ENCODE measurements around the gene ACTN4. TPM values are rescaled to one million over a fixed set of nuclear protein-coding genes. Genes with fewer than 3 reads are reported as not detected.

The ACTN4 gene
- polyA plus RNA-seq, 2 donors: 261 to 376 TPM

DNA sequence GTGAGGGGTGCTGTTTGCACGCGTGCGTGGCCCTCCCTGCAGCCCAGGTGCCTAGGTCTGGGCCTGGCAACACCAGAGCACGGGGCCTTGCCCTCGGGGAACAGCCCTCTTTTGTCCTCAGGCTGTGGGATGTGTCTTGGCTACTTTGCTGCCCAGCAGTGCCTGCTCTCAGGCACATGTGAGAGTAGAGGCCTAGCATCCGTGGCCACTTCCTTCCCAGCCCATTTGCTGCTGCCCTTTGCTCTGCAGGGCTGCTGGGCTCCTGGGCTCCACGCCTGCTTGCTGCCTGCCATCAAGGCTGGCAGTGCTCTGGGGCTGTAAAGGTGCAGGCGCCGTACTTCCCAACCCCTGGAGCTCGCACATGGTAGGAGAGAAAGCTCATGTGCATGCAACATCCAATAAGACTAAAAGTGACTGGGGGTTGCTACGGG, 50.2 kb downstream of the ACTN4 start:
- H3K36me3 ChIP-seq (ENCODE audit: control insufficient read depth in 2 of 2, insufficient read depth in 2 of 2, low read length in 1 of 2): peaks cover 14 to 51% of the 10 kb centered on the region in 2 donors
- no peaks in the 10 kb centered on the region for H3K27me3 ChIP-seq (ENCODE audit: control insufficient read depth in 1 of 2, insufficient read depth in 2 of 2, low read length in 2 of 2)
- whole genome bisulfite sequencing, 2 donors: 52 to 53% methylated on average over 11 of the region's 11 CpGs
- H3K9me3 ChIP-seq (ENCODE audit: control insufficient read depth in 2 of 2, insufficient read depth in 1 of 2, low read depth in 1 of 2, low read length in 1 of 2): no peaks in the 10 kb centered on the region
- H3K4me3 ChIP-seq (ENCODE audit: low read depth in 1 of 2, low read length in 2 of 2): no peak overlapping the region
- H3K27ac ChIP-seq (ENCODE audit: low read depth in 2 of 2, low read length in 1 of 2): peak overlapping the region; percentile 71 to 82
- H3K4me1 ChIP-seq (ENCODE audit: control insufficient read depth in 2 of 2, insufficient read depth in 2 of 2, low read length in 1 of 2): peaks cover 10 to 58% of the 10 kb centered on the region in 2 donors

- Histone ChIP-seq H3K27ac (ENCODE audit: low read depth in 2 of 2, low read length in 1 of 2) (peak overlapping the region; percentile 53 to 82), H3K4me1 (ENCODE audit: control insufficient read depth in 2 of 2, insufficient read depth in 2 of 2, low read length in 1 of 2) (peaks cover 10 to 56% of the 10 kb centered on the region in 2 donors), H3K4me3 (ENCODE audit: low read depth in 1 of 2, low read length in 2 of 2) (no peak overlapping the region), H3K36me3 (ENCODE audit: control insufficient read depth in 2 of 2, insufficient read depth in 2 of 2, low read length in 1 of 2) (peaks cover 17 to 53% of the 10 kb centered on the region in 2 donors), H3K27me3 (ENCODE audit: control insufficient read depth in 1 of 2, insufficient read depth in 2 of 2, low read length in 2 of 2) (no peaks in the 10 kb centered on the region), H3K9me3 (ENCODE audit: control insufficient read depth in 2 of 2, insufficient read depth in 1 of 2, low read depth in 1 of 2, low read length in 1 of 2) (no peaks in the 10 kb centered on the region)
- WGBS, 2 donors: 61 to 68% methylated on average over 22 of the region's 22 CpGs
Observed at GRCh38 chr19:38698225-38699026, 51.0 kb downstream of the ACTN4 start.

- Histone ChIP-seq H3K27ac (ENCODE audit: low read depth in 2 of 2, low read length in 1 of 2) (peak overlapping the region; percentile 53 to 82), H3K9me3 (ENCODE audit: control insufficient read depth in 2 of 2, insufficient read depth in 1 of 2, low read depth in 1 of 2, low read length in 1 of 2) (no peaks in the 10 kb centered on the region), H3K4me1 (ENCODE audit: control insufficient read depth in 2 of 2, insufficient read depth in 2 of 2, low read length in 1 of 2) (peaks cover 9 to 50% of the 10 kb centered on the region in 2 donors), H3K27me3 (ENCODE audit: control insufficient read depth in 1 of 2, insufficient read depth in 2 of 2, low read length in 2 of 2) (no peaks in the 10 kb centered on the region), H3K36me3 (ENCODE audit: control insufficient read depth in 2 of 2, insufficient read depth in 2 of 2, low read length in 1 of 2) (peaks cover 17 to 52% of the 10 kb centered on the region in 2 donors), H3K4me3 (ENCODE audit: low read depth in 1 of 2, low read length in 2 of 2) (no peak overlapping the region)
- WGBS, 2 donors: 45 to 54% methylated on average over 7 of the region's 7 CpGs
Observed at GRCh38 chr19:38699027-38699346, 51.5 kb downstream of the ACTN4 start.

DNA sequence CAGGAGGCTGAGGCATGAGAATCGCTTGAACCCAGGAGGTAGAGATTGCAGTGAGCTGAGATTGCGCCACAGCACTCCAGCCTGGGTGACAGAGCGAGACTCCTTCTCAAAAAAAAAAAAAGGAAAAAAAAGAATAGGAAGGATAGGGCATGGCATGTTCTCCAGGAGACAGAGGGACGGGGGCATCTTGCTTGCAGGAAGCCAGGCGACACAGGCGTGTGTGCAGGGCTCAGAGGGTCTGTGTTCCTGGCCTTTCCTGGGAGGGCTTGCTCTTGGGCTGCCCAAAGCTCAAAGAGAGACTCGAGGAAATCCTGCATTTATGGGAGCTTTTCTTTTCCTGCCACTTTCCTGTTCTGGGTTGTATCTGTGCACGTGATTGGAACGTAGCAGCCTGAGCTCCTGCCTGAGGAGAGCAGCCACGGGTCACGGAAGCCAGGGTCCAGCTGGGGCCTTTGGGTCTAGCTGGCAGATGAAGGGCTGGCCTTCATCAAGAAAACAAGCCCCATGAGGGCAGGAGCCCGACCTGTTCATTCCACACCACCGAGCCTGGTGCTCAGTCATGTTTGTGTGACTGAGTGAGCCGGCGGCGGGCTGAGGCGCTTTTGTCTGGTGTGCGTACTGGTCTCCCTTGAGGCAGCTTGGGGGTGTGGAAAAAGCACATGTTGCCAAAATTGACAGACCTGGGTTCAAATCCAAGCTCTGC, 52.3 kb downstream of the ACTN4 start:
- peaks cover 17 to 60% of the 10 kb centered on the region in 2 donors for H3K36me3 ChIP-seq (ENCODE audit: control insufficient read depth in 2 of 2, insufficient read depth in 2 of 2, low read length in 1 of 2)
- peaks cover 9 to 50% of the 10 kb centered on the region in 2 donors for H3K4me1 ChIP-seq (ENCODE audit: control insufficient read depth in 2 of 2, insufficient read depth in 2 of 2, low read length in 1 of 2)

GRCh38 chr19:38700350-38700901, 53.0 kb downstream of the ACTN4 start:
- Histone ChIP-seq H3K9me3 (ENCODE audit: control insufficient read depth in 2 of 2, insufficient read depth in 1 of 2, low read depth in 1 of 2, low read length in 1 of 2) (no peaks in the 10 kb centered on the region), H3K36me3 (ENCODE audit: control insufficient read depth in 2 of 2, insufficient read depth in 2 of 2, low read length in 1 of 2) (peaks cover 17 to 60% of the 10 kb centered on the region in 2 donors), H3K4me3 (ENCODE audit: low read depth in 1 of 2, low read length in 2 of 2) (no peak overlapping the region), H3K27me3 (ENCODE audit: control insufficient read depth in 1 of 2, insufficient read depth in 2 of 2, low read length in 2 of 2) (no peaks in the 10 kb centered on the region), H3K4me1 (ENCODE audit: control insufficient read depth in 2 of 2, insufficient read depth in 2 of 2, low read length in 1 of 2) (peaks cover 9 to 46% of the 10 kb centered on the region in 2 donors), H3K27ac (ENCODE audit: low read depth in 2 of 2, low read length in 1 of 2) (peak overlapping the region; percentile 47 to 84)
- 80 to 89% methylated on average over 22 of the region's 22 CpGs for WGBS, 2 donors

More for the DNA sequence above, 52.3 kb downstream of the ACTN4 start:
- Histone ChIP-seq H3K9me3 (ENCODE audit: control insufficient read depth in 2 of 2, insufficient read depth in 1 of 2, low read depth in 1 of 2, low read length in 1 of 2) (no peaks in the 10 kb centered on the region), H3K4me3 (ENCODE audit: low read depth in 1 of 2, low read length in 2 of 2) (no peak overlapping the region), H3K27me3 (ENCODE audit: control insufficient read depth in 1 of 2, insufficient read depth in 2 of 2, low read length in 2 of 2) (no peaks in the 10 kb centered on the region), H3K27ac (ENCODE audit: low read depth in 2 of 2, low read length in 1 of 2) (peak overlapping the region; percentile 47 to 84)
- WGBS, 2 donors: 83 to 88% methylated on average over 18 of the region's 18 CpGs

DNA sequence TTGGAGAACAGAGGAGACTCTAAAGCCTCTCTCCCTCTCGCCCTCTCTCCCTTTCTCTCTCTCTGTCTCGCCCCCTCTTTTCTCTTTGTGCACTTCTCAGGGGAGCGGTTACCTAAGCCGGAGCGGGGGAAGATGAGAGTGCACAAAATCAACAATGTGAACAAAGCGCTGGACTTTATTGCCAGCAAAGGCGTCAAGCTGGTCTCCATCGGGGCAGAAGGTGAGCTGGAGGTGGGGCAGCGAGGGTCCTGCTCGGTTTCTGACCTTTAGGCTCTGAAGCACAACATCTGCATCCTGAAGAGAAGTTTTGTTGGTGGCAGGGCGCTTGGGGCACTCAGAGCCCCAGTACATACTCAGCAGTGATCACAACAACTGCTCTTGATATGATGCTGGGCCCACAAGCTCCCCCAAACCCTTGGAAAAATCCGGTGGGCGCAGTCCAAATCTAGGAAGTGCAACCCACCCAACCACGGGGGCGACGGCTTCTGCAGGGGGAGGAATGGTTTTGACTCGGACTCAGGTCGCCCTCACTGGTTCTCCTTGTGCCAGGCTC, 53.5 kb downstream of the ACTN4 start:
- peaks cover 19 to 64% of the 10 kb centered on the region in 2 donors for H3K36me3 ChIP-seq (ENCODE audit: control insufficient read depth in 2 of 2, insufficient read depth in 2 of 2, low read length in 1 of 2)
- WGBS, 2 donors: 68 to 83% methylated on average over 17 to 18 of the region's 18 CpGs
- no peak overlapping the region for H3K4me3 ChIP-seq (ENCODE audit: low read depth in 1 of 2, low read length in 2 of 2)
- H3K27me3 ChIP-seq (ENCODE audit: control insufficient read depth in 1 of 2, insufficient read depth in 2 of 2, low read length in 2 of 2): no peaks in the 10 kb centered on the region
- peaks cover 9 to 43% of the 10 kb centered on the region in 2 donors for H3K4me1 ChIP-seq (ENCODE audit: control insufficient read depth in 2 of 2, insufficient read depth in 2 of 2, low read length in 1 of 2)
- H3K27ac ChIP-seq (ENCODE audit: low read depth in 2 of 2, low read length in 1 of 2): peak overlapping the region; percentile 47 to 84
- H3K9me3 ChIP-seq (ENCODE audit: control insufficient read depth in 2 of 2, insufficient read depth in 1 of 2, low read depth in 1 of 2, low read length in 1 of 2): no peaks in the 10 kb centered on the region

GRCh38 chr19:38701455-38702063, 54.1 kb downstream of the ACTN4 start:
- peaks cover 7 to 41% of the 10 kb centered on the region in 2 donors for H3K4me1 ChIP-seq (ENCODE audit: control insufficient read depth in 2 of 2, insufficient read depth in 2 of 2, low read length in 1 of 2)
- WGBS, 2 donors: 54% methylated on average over 11 of the region's 11 CpGs
- H3K4me3 ChIP-seq (ENCODE audit: low read depth in 1 of 2, low read length in 2 of 2): no peak overlapping the region
- H3K27me3 ChIP-seq (ENCODE audit: control insufficient read depth in 1 of 2, insufficient read depth in 2 of 2, low read length in 2 of 2): no peaks in the 10 kb centered on the region
- H3K27ac ChIP-seq (ENCODE audit: low read depth in 2 of 2, low read length in 1 of 2): peak overlapping the region; percentile 47 to 84
- H3K9me3 ChIP-seq (ENCODE audit: control insufficient read depth in 2 of 2, insufficient read depth in 1 of 2, low read depth in 1 of 2, low read length in 1 of 2): no peaks in the 10 kb centered on the region
- peaks cover 21 to 70% of the 10 kb centered on the region in 2 donors for H3K36me3 ChIP-seq (ENCODE audit: control insufficient read depth in 2 of 2, insufficient read depth in 2 of 2, low read length in 1 of 2)

- peaks cover 21 to 74% of the 10 kb centered on the region in 2 donors for H3K36me3 ChIP-seq (ENCODE audit: control insufficient read depth in 2 of 2, insufficient read depth in 2 of 2, low read length in 1 of 2)
- WGBS, 2 donors: 74 to 77% methylated on average over 14 of the region's 14 CpGs
- peaks cover 7 to 42% of the 10 kb centered on the region in 2 donors for H3K4me1 ChIP-seq (ENCODE audit: control insufficient read depth in 2 of 2, insufficient read depth in 2 of 2, low read length in 1 of 2)
- no peak overlapping the region for H3K4me3 ChIP-seq (ENCODE audit: low read depth in 1 of 2, low read length in 2 of 2)
- H3K27ac ChIP-seq (ENCODE audit: low read depth in 2 of 2, low read length in 1 of 2): peak overlapping the region; percentile 40 to 84
- no peaks in the 10 kb centered on the region for H3K9me3 ChIP-seq (ENCODE audit: control insufficient read depth in 2 of 2, insufficient read depth in 1 of 2, low read depth in 1 of 2, low read length in 1 of 2)
- H3K27me3 ChIP-seq (ENCODE audit: control insufficient read depth in 1 of 2, insufficient read depth in 2 of 2, low read length in 2 of 2): no peaks in the 10 kb centered on the region
Observed at GRCh38 chr19:38702278-38702677, 54.8 kb downstream of the ACTN4 start.

- H3K27me3 ChIP-seq (ENCODE audit: control insufficient read depth in 1 of 2, insufficient read depth in 2 of 2, low read length in 2 of 2): no peaks in the 10 kb centered on the region
- peaks cover 21 to 75% of the 10 kb centered on the region in 2 donors for H3K36me3 ChIP-seq (ENCODE audit: control insufficient read depth in 2 of 2, insufficient read depth in 2 of 2, low read length in 1 of 2)
- no peaks in the 10 kb centered on the region for H3K9me3 ChIP-seq (ENCODE audit: control insufficient read depth in 2 of 2, insufficient read depth in 1 of 2, low read depth in 1 of 2, low read length in 1 of 2)
- H3K4me1 ChIP-seq (ENCODE audit: control insufficient read depth in 2 of 2, insufficient read depth in 2 of 2, low read length in 1 of 2): peaks cover 0 to 38% of the 10 kb centered on the region in 2 donors
- no peak overlapping the region for H3K4me3 ChIP-seq (ENCODE audit: low read depth in 1 of 2, low read length in 2 of 2)
- WGBS, 2 donors: 90 to 91% methylated on average over 14 of the region's 14 CpGs
- peak overlapping the region in 1 of 2 donors; percentile 56 for H3K27ac ChIP-seq (ENCODE audit: low read depth in 2 of 2, low read length in 1 of 2)
Observed at GRCh38 chr19:38703509-38703908, 56.1 kb downstream of the ACTN4 start.
